Stimulated activated CD8-positive, alpha-beta memory T cell treated with anti-CD3 and anti-CD28 coated beads, Interleukin-12 subunit alpha, Interleukin-12 subunit beta, amount 100 ng/mL, for 4 hours (primary cell): Measurements from ENCODE around the gene NUCKS1.

Experiments
- DNase-seq: peaks from one replicate; pipeline ENCODE4 v3.0.0-alpha.2; 2020; ENCODE audit warnings: low read depth

The NUCKS1 gene

DNA sequence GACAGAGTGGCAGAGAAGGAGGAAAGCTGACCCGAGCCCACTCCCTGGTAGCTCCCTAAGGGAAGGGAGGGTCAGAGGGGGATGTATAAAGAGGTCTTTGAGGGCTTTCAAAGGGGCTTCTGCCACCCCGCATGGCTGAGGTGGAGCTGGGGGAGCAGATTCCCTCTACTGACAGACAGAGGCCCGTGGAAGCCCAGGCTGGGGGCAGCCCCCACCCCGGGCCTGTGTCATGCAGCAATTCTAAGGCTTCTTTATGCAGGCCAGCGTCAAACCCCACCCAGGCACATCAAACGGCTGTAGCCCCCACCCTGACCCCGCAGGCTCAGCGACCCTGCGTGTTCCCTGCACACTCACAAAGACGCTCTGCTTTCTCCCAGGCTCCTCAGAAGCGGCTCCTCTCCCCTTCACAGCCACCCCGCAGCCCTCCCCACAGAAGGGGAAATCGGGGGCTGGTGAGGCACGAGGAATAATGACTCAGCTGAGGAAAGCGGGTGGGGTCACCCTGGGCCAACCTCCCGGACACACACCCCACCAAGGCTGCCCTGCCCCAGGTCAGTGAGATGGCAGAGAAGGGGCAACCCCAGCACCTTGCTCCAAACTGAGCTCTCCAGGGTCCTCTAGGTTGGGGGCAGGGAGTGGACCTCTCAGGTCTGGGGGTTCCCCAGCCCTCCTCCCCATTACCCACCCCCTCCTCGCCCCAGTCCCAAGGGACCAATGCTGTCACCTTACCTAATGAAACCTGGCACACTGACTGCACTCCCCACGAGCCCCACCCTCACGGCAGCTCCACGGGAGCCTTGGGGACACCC lies 80.4 kb downstream of the NUCKS1 start:
- no peak for DNase-seq

DNA sequence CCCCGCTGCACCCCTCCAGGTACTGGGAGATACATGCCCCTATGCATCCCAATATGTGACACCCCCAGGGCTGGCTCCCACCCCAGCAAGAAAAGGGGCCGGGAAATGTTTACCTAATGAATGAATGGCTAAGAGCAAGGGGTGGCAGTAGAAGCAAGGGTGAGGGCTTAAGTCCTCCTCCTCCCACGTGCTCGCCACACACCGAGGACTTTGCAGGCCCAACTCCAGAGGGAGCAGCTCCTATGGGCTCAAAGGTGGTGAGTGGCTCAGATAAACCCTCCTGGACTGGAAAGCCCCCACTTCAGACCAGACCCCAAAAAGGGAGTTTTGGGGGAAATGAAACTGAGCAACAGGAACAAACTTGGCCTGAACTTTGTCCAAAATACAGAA lies 81.0 kb downstream of the NUCKS1 start:
- no peak for DNase-seq

DNA sequence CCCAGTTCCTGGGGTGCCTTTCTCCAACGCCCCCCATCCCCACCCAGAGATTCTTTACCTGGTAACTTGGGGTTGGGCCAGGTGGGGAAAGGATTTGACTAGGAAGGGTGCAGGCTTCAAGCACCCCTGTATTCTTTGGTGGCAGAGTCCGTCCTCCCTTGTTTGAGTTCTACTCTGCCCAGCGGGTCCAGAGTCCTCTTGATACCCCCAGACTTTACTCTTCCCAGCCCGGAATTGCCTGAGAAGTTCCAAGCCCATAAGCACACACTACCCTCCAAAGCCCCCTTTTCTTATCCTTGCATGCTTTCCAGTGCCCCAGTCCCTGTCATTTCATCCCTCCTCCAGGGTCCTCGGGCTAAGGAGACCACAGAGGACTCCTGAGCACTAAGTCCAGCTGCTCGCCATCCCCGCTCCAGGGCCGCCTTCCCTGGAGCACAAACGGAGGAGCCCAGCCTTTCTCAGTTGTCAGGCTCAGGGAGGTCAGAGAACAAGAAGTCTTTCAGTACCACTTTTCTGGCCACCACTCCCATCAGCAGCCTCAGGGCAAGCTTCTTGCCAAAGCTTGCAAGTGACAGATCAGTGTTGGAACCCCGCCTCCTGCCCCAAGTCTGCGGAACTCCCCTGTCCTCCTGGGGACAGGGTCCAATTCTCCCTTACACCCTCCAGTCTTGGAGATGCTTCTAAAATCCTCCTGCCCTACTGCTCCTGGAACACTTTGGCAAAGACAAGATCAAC lies 81.9 kb downstream of the NUCKS1 start:
- DNase-seq: no peak

DNA sequence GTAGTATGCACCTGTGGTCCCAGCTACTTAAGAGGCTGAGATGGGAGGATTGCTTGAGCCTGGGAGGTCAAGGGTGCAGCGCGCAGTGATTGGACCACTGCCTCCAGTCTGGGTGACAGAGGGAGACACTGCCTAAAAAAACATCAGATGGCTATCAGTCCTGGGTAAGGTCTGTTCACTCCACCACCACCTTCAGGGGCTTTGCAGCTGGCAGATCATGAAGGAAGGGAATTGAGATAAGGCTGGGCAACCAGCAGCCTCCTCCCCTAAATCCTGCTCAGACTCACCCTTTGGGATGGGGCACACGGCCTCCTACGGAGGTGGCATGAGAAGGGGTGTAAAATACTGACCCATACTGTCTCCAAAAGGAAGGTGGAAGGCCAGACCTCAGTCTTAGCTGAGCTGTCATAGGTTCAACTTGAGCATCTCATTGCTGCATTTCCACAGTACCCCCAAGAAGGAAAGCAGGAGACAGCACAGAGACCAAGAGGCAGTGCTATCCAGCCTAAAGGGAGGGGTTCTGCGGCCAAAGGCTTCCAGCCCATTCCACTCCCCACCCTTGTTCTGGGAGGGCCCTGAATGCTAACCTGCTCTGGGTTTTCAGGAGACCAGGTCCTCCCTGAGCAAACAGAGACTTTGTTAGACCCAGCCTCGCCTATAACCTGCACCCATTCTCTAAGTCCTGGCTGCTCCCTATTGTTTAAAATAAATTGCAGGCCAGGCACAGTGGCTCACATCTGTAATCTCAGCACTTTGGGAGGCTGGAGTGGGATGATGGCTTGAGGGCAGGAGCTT lies 83.4 kb downstream of the NUCKS1 start:
- no peak for DNase-seq

DNA sequence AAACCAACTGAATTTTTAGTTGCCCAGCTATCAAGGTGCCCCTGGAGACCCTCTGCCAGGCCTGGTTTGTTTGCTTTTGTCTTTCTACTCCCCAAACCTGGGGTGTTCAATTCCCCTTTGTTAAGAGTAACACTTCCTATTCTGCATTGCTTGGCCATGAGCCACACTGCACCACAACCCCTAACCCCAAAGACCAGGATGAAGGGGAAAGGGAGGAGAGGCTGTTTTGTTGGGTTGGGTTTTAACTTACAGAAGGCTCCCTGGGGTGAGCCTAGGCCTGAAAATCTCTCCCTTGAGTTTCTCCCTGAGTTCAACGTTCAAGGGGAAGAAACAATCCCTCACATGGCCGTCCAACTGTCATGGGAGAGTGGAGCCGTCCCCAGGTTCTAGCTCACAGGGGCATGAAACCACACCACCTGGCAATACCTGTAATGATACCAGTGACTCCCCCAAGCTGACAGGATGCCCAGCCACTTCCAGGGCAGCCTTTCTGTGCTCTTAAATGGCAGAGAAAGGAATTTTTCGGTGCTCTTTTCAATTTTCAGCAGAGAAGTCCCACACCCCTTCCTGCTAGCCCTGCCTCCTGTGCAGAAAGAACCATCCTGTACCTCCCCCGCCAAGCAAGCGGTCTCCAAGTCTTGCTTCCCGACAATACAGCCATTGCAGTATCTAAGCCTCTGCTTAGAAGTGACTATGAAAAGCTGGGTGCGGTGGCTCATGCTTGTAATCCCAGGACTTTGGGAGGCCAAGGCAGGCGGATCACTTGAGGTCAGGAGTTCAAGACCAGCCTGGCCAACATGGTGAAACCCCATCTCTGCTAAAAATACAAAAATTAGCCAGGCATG lies 84.6 kb downstream of the NUCKS1 start:
- DNase-seq: no peak

DNA sequence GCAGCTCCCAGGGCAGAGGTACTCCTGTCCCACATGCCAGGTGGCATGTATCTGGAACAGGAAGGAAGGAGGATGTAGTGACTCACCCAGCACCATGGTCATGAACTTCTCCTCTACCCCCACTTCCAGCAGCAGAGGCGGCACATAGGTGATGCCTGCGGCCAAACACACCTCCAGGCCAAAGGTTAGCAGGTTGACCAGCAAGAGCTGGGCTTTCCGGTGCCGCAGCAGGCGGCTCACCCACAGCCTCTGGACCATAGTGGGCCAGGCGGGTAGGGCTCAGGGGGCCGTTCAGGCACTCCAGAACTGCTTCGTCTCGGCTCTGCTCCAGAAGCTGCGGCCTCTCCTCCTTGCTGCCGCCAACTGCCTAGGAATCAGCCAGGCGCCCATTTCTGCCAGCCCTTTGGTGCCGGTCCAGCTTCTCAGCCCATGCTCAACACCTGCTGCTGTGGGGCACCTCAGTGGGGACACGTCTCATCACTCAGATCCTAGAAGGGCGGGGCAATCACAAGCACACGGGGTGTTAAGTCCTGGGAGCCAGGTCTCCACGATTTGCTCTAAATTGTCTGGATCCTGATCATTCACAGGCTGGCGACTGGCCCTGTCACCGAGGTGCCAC lies 85.5 kb downstream of the NUCKS1 start:
- no peak for DNase-seq

DNA sequence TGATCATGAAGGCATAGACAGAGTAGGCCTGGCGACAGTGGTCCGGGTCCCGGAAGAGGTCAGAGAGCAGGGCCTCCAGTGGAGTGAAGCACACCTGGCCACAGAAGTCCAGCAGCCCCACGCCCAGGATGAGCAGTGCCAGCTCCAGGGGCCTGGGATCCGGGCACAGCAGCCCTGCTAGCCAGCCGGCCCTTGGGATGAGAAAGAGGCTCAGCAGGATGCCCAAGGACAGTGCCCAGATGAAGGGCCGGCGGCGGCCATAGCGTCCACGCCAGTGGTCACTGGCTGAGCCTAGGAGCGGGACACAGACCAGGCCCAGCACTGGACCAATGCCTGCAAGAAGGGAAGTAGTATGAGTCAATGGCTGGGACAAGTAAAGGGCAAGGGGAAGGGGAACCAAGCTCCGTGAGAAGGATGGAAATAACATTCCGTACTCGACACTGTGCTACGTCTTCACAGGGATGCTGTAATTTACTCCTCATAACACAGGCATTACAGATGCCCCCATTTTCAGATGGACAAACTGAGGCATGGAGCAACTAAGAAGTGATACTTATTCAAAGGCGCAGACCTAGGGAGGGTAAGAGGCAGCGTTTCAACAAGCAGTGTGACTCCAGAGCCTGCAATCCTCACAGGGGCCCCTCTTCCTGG lies 86.6 kb downstream of the NUCKS1 start:
- no peak for DNase-seq
